ENCODE measurements around the gene MRPL28.

DNA sequence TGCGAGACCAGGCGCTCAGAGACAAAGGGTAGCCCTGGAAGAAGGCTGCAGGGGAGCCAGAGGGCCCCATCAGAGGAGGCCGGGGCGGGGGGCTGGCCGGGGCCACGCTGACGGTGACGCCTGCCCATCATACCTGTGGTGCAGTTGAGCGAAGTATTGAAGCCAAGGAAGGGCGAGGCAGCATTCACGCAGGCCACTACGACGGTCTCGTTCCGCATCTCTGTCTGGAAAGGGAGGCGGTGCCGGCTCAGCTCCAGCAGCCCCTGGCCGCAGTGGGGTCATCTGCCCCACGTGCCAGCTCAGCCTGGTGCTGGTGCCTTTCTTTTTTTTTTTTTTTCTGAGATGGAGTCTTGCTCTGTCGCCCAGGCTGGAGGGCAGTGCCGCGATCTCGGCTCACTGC is 4.9 kb upstream of the MRPL28 start:
- no peak for TF ChIP-seq EZH2 (IDR thresholded peaks at IDR 0.05)
- no peak for TF ChIP-seq POLR2AphosphoS5 (IDR thresholded peaks at IDR 0.05; ENCODE audit: borderline replicate concordance, low read depth, low read length)
